Transverse colon (tissue), 4 donors: ENCODE results near the gene HNRNPA1L2.
"Not testable (repeated sequence)": the region's sequence is repeated elsewhere in the genome, so short reads cannot be mapped to it uniquely, and the experiment has no call there.

Experiments used
- CTCF ChIP-seq, 5 experiments: fragments of 200-600 bp in 3 of 5; fragments of 450-650 bp in 2 of 5; sonication (generic) in 3 of 5; IDR thresholded peaks; 1 replicate in 2 of 5; 2 replicates in 3 of 5; pipeline ENCODE4 v1.5.1; 2016 to 2017; ENCODE audit warnings: antibody characterized with exemption in 5 of 5, inconsistent platforms in 3 of 5, mild to moderate bottlenecking in 2 of 5, moderate library complexity in 1 of 5
- EP300 ChIP-seq: sonication (generic); formaldehyde crosslinking; IDR thresholded peaks from one replicate; pipeline ENCODE4 v1.6.1; 2017; ENCODE audit warnings: antibody characterized with exemption, low read depth
- POLR2A ChIP-seq: fragments of 450-650 bp; IDR thresholded peaks from one replicate; pipeline ENCODE4 v1.6.1; 2016; ENCODE audit warnings: antibody characterized with exemption, mild to moderate bottlenecking, moderate library complexity
- POLR2AphosphoS5 ChIP-seq, 3 donors: sonication (generic); formaldehyde crosslinking; IDR thresholded peaks; one replicate each; pipeline ENCODE4 v1.6.1; 2016; ENCODE audit warnings: antibody characterized with exemption in 3 of 3

DNA sequence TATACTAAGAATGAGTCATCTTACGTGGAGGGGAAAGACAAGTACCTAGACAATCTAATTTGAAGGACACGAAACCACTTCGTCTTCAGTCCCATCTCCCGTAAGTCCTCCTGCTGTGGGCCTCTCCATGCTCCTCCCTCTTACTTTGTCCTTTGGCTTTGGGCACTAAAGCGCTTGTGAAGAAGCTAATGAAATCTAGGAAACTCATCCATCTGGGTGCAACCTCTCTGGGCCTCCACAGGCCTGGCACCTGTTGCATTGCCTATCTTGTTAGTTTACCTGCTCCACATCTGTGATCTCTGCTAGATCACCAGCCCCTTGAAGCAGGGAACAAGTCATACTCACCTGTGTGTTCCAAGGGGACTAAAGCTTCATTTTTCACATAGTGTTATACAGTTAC lies 32.1 kb upstream of the HNRNPA1L2 start:
- not testable (repeated sequence) for TF ChIP-seq CTCF (IDR thresholded peaks at IDR 0.05); POLR2AphosphoS5 (IDR thresholded peaks at IDR 0.05); EP300; POLR2A
